Measurements from ENCODE around the gene SLAMF7. TPM values are rescaled to one million over a fixed set of nuclear protein-coding genes. Genes with fewer than 3 reads are reported as not detected.
A peak's percentile ranks its signal among the peaks of the same experiment; 100 is the strongest.
"Not testable (repeated sequence)": the region's sequence is repeated elsewhere in the genome, so short reads cannot be mapped to it uniquely, and the experiment has no call there.

The SLAMF7 gene
- total RNA-seq, 2 donors from 2014 or later = 4.9 to 7.0 TPM

- no peaks in the 10 kb centered on the region for H3K9me3 ChIP-seq
- H3K27ac ChIP-seq = peak overlapping the region; percentile 82
- H3K4me1 ChIP-seq = no peaks in the 10 kb centered on the region
- H3K9ac ChIP-seq (ENCODE audit: low read depth in 2 of 2, low read length in 2 of 2) = peak overlapping the region in 1 of 2 donors; percentile 30
- no peaks in the 10 kb centered on the region for H3K36me3 ChIP-seq
- no peak for DNase-seq
- intact Hi-C loops (cut with DNase I) = no loop called here
- no peaks in the 10 kb centered on the region for H3K27me3 ChIP-seq
- peak overlapping the region; percentile 26 for H3K4me3 ChIP-seq
- TF ChIP-seq CTCF (IDR thresholded peaks at IDR 0.05) = no peak
Measured at GRCh38 chr1:160710517-160711252, 28.4 kb upstream of the SLAMF7 start.

- peak overlapping the region; percentile 82 for H3K27ac ChIP-seq
- no peaks in the 10 kb centered on the region for H3K27me3 ChIP-seq
- H3K4me1 ChIP-seq = no peaks in the 10 kb centered on the region
- no peak for DNase-seq
- H3K4me3 ChIP-seq = peak overlapping the region; percentile 26
- peak overlapping the region; percentile 26 to 46 for H3K9ac ChIP-seq (ENCODE audit: low read depth in 2 of 2, low read length in 2 of 2)
- no peaks in the 10 kb centered on the region for H3K36me3 ChIP-seq
- no peaks in the 10 kb centered on the region for H3K9me3 ChIP-seq
- TF ChIP-seq CTCF (IDR thresholded peaks at IDR 0.05) = no peak
- intact Hi-C loops (cut with DNase I) = no loop called here
Measured at GRCh38 chr1:160711276-160711601, 27.8 kb upstream of the SLAMF7 start.

GRCh38 chr1:160711602-160712311, 27.3 kb upstream of the SLAMF7 start, which contains the start of gene CD48:
TSS of gene CD48 (minus strand) at chr1:160711822. CDS start at chr1:160711763, 59 bp downstream.
- Histone ChIP-seq H3K9ac (ENCODE audit: low read depth in 2 of 2, low read length in 2 of 2) (peak within 1 kb of the TSS; percentile 26 to 46), H3K36me3 (no peaks in the 10 kb centered on the region), H3K4me3 (peak within 1 kb of the TSS; percentile 26), H3K4me1 (no peaks in the 10 kb centered on the region), H3K27ac (peak within 1 kb of the TSS; percentile 82), H3K27me3 (no peaks in the 10 kb centered on the region), H3K9me3 (no peaks in the 10 kb centered on the region)
- no peak for TF ChIP-seq CTCF (IDR thresholded peaks at IDR 0.05)
- intact Hi-C loops (cut with DNase I) = no loop called here
- no peak for DNase-seq

- H3K27me3 ChIP-seq; H3K4me1 ChIP-seq; H3K36me3 ChIP-seq; intact Hi-C loops (cut with DNase I); H3K9me3 ChIP-seq; H3K9ac ChIP-seq (ENCODE audit: low read depth in 2 of 2, low read length in 2 of 2); DNase-seq; H3K4me3 ChIP-seq: not testable (repeated sequence)
- peak overlapping the region; percentile 82 for H3K27ac ChIP-seq
Measured at GRCh38 chr1:160712525-160713080, 26.4 kb upstream of the SLAMF7 start.

- Histone ChIP-seq H3K9ac (ENCODE audit: low read depth in 2 of 2, low read length in 2 of 2) (no peak overlapping the region), H3K27me3 (no peaks in the 10 kb centered on the region), H3K36me3 (no peaks in the 10 kb centered on the region), H3K4me3 (no peak overlapping the region), H3K27ac (no peak overlapping the region), H3K9me3 (no peaks in the 10 kb centered on the region), H3K4me1 (no peaks in the 10 kb centered on the region)
- intact Hi-C loops (cut with DNase I) = no loop called here
- TF ChIP-seq CTCF (IDR thresholded peaks at IDR 0.05) = no peak
- DNase-seq = no peak
Measured at GRCh38 chr1:160713161-160713560, 25.9 kb upstream of the SLAMF7 start.

- DNase-seq; H3K27me3 ChIP-seq; H3K4me1 ChIP-seq; intact Hi-C loops (cut with DNase I); H3K9ac ChIP-seq (ENCODE audit: low read depth in 2 of 2, low read length in 2 of 2); H3K27ac ChIP-seq; H3K9me3 ChIP-seq; H3K36me3 ChIP-seq; H3K4me3 ChIP-seq: not testable (repeated sequence)
Measured at GRCh38 chr1:160714034-160714648, 24.9 kb upstream of the SLAMF7 start.

Data from colonic mucosa (tissue), 4 donors.